ENCODE results near the gene GHR. TPM values are rescaled to one million over a fixed set of nuclear protein-coding genes. Genes with fewer than 3 reads are reported as not detected.
A peak's percentile ranks its signal among the peaks of the same experiment; 100 is the strongest.

GHR gene
- polyA plus RNA-seq (ENCODE audit: insufficient read length in 12 of 12): 10 to 100 TPM in 10 of 12 donors, 1 to 10 TPM in 1, not detected in 1; 5.7 to 30.4 (median 22.0) TPM
- long read RNA-seq, donor 1, full-length matches to known transcripts: 1 of 1 reads
- long read RNA-seq, donor 1, partial matches to known transcripts: 0 of 1 reads
- long read RNA-seq, donor 1, other reads (novel, unspliced or antisense): 0 of 1 reads
- long read RNA-seq, donor 2, full-length matches to known transcripts: 1 of 34 reads
- long read RNA-seq, donor 2, partial matches to known transcripts: 33 of 34 reads
- long read RNA-seq, donor 2, other reads (novel, unspliced or antisense): 0 of 34 reads
- long read RNA-seq, donor 3, full-length matches to known transcripts: 2 of 19 reads
- long read RNA-seq, donor 3, partial matches to known transcripts: 17 of 19 reads
- long read RNA-seq, donor 3, other reads (novel, unspliced or antisense): 0 of 19 reads
- long read RNA-seq, donor 4: 0 reads
- long read RNA-seq, donor 5, full-length matches to known transcripts: 6 of 6 reads
- long read RNA-seq, donor 5, partial matches to known transcripts: 0 of 6 reads
- long read RNA-seq, donor 5, other reads (novel, unspliced or antisense): 0 of 6 reads
- long read RNA-seq, donor 6, full-length matches to known transcripts: 2 of 2 reads
- long read RNA-seq, donor 6, partial matches to known transcripts: 0 of 2 reads
- long read RNA-seq, donor 6, other reads (novel, unspliced or antisense): 0 of 2 reads
- long read RNA-seq, donor 7, full-length matches to known transcripts: 4 of 4 reads
- long read RNA-seq, donor 7, partial matches to known transcripts: 0 of 4 reads
- long read RNA-seq, donor 7, other reads (novel, unspliced or antisense): 0 of 4 reads
- long read RNA-seq, donor 8, full-length matches to known transcripts: 8 of 13 reads
- long read RNA-seq, donor 8, partial matches to known transcripts: 5 of 13 reads
- long read RNA-seq, donor 8, other reads (novel, unspliced or antisense): 0 of 13 reads
- long read RNA-seq, donor 9, partial matches to known transcripts: 6 of 6 reads
- long read RNA-seq, donor 9, other reads (novel, unspliced or antisense): 0 of 6 reads
- long read RNA-seq, donor 10, full-length matches to known transcripts: 3 of 3 reads
- long read RNA-seq, donor 10, partial matches to known transcripts: 0 of 3 reads
- long read RNA-seq, donor 10, other reads (novel, unspliced or antisense): 0 of 3 reads
- long read RNA-seq, donor 11: 0 reads

DNA sequence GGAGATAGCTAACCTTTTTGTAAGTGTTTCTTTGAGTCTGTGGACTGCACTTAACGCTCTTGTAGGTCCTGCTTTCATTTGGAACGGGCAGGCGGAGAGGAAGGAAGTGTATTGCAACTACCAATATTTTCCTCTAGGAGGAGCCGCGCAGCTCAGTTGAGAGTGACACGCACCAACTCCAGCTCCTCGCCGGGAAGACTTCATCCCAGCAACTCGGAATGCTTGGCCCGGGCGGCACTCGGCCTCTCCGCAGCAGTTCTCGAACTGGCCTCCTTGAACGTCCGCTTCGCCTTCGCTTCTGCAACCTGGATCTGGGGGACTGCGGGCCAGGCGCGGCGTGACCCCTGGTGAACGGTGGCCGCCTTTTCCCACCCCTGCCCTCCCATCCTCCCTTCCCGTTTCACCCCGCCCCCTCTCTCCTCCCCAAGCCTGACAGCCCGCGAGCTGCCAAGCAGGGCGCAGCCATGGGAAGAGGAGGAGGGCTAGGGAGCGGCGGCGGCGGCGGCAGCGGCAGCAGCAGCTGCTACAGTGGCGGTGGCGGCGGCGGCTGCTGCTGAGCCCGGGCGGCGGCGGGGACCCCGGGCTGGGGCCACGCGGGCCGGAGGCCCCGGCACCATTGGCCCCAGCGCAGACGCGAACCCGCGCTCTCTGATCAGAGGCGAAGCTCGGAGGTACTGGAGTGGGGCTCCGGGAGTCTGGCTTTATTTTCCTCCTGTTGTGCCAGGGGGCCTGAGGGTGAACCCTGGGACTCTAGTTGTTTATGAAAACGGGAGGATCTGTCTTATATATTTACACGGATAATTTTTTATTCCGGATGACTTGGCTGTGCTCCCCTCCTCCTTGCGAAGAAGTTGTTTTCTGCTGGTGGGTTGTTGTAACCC lies at the start of gene GHR:
Gene GHR, plus strand, starts transcription at position 155 of the 881 bp plus-strand sequence. CDS start 142,436 bp downstream, outside the sequence.
- peak; percentile 91 for DNase-seq

DNA sequence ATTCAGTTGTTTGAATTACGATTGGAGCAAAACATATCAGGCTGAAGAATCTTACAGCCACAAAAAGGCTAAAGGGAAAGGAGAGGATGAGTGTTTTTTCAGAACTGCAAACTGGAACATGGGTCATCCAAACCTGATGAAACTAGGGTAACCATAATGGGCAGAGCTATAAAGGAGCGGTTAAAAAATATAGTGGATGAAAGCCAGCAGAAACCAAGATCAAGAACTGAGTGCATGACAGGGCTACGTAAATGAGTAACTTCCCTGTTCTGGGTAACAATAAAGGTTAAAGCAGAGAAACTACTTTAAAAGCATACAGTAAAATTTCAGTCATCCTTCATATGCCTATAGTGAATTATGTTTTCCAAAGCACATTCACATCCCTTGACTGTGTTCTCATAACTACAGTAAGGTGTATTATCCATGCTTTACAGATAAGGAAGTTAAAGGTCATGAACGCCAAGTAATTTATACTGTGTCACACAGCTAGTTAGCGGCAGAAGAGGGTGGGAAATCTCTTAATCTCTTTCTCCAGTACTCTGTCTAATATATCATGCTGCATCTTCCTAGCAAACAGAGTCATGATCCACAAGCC lies 48.5 kb upstream of the GHR start:
- no peak for DNase-seq

GRCh38 chr5:42377496-42377895 lies 45.7 kb upstream of the GHR start:
- no peak for DNase-seq

GRCh38 chr5:42381973-42382372 lies 41.3 kb upstream of the GHR start:
- DNase-seq: no peak

DNA sequence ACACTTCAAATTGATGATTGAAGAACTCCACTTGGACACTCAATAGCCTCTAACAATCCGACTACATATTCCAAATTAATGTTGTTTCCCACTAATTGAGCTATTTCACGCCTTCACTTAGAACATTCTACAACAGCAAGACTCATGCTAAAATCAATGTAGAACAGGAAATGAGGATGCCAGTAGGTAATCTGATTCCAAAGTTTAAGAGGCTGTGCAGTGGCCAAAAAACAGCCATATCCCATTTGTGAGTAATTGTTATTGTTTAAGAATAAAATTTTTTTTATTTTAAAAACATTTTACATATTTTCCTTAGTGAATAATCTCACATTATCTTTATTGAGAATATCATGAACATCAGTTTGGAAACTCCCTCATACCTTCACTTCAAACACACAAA lies 35.7 kb upstream of the GHR start:
- DNase-seq: no peak

GRCh38 chr5:42390115-42390514 lies 33.1 kb upstream of the GHR start:
- DNase-seq: no peak

- no peak for DNase-seq
Observed at GRCh38 chr5:42392917-42393316, 30.3 kb upstream of the GHR start.

DNA sequence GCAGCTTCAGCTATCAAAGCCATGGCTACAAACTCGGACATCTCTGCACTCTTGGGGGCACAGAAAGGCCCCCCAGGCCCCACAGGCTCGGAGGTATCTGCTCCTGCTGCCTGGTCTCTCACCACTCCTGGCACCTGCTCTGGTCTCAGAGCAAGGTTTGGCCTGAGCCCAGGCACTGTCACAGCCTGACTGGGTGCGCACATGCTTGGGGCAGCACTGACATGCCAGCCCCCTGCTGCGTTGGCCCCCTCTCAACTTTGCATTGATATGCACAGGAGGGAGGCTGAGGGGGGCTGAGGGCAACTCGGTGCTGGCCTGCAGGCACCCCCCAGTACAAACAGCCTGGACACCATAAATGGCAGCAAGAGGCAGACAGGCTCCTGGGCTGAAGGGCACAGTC lies 27.1 kb upstream of the GHR start:
- no peak for DNase-seq

- DNase-seq: no peak
Observed at GRCh38 chr5:42397267-42397666, 26.0 kb upstream of the GHR start.

- DNase-seq: no peak
Observed at GRCh38 chr5:42399702-42400101, 23.5 kb upstream of the GHR start.

DNA sequence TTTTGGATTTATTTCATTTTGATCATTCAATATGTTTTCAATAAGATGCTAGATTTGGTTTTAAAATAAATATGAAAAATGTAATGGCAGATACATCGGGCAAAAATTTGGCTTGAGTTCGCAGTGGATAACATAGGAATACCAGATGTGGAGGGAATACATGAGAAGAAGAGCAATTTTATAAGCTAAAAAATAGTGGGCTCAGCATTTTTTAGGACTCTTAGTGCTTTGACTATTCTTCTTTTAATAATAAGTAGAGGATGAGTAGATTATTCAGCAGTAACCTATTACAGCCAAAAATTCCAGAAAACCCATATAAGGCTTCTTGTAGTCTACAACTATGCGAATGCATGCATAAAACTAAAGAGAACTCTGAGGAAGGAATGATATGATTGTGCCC lies 22.8 kb upstream of the GHR start:
- DNase-seq: no peak

DNA sequence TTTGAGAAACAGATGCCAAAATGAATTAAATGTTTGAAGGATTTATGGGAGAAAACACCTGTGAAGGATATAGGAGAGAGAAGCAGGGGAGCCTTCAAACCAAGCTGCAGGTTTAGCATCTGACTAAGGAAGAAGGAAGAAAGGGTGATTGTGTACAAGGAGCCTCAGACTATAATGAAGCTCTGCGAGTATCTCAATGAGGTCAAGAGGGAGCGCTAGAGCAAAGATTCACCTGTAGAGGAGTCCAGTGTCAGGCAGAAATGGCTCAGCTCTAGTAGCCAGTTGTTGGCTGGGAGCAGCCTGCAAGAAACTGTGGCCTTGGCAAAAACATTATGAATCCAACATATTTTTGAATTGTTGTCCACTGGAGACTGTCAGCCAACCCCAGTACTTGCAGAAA lies 20.0 kb upstream of the GHR start:
- no peak for DNase-seq

- no peak for DNase-seq
Observed at GRCh38 chr5:42404366-42404765, 18.9 kb upstream of the GHR start.

DNA sequence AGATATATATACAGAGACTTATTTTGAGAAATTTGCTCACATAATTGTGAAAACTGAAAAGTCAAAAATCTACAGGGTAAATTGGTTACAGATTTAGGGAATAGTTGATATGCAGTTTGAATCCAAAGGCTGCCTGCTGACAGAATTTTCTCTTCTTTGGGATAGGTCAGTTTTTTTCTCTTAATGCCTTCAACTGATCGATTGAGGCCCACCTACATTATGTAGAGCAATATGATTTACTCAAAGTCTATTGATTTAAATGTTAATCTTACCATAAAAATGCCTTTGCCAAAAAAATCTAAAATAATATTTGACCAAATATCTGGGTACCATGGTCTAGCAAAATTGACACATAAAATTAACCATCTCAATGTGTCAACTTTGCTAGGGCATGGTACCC lies 3.9 kb upstream of the GHR start:
- DNase-seq: no peak

DNA sequence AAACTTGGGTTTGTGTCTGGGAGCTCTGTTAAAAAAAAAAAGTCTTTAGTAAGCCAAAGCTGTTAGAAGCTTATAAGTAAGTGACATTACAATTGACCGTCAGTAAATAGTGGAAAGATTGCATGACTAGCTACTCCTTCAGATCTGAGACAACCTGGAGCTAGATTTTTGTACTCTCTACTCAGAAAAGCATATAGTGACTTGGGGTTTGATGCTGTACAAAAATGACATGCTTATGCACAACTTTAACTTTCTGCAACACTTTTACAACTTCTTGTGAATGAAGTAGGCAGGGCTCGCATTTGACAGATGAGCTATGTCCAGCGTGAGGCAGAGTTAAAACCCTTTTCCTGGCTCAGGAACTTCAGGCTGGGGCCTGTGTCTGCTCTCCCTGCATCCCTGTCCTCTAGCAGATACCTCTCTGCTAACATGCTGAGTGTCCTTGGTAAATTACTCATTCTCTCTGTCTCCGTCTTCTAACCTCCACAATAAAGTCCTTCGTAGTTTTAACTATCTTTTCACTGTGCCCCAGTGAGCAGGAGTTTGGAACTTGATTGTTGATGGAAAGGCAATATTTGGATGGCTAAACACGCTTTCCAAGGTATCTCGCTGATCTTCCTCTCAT lies 471 bp upstream of the GHR start:
- no peak for DNase-seq

GRCh38 chr5:42426016-42426415 lies 2.8 kb downstream of the GHR start:
- peak; percentile 40 for DNase-seq

DNA sequence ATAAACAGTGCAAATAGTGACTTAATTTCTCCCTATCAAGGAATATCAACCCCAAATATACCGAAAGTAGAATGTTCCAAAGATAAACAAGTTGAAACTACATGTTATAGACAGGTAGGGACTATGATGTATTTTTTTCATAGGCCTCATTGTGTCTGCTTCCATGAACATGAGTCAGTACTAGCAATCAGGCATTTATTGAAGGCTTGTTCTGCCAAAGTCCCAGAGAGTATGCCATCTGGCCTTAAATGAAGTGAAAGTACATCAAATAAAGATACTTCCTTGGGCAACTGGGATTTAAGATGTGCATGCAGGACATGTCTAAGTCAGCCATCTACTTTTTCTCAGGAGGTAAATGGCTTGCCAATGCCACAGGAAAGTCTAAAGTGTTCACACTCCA lies 6.5 kb downstream of the GHR start:
- DNase-seq: no peak

- no peak for DNase-seq
Observed at GRCh38 chr5:42434047-42434724, 10.9 kb downstream of the GHR start.

DNA sequence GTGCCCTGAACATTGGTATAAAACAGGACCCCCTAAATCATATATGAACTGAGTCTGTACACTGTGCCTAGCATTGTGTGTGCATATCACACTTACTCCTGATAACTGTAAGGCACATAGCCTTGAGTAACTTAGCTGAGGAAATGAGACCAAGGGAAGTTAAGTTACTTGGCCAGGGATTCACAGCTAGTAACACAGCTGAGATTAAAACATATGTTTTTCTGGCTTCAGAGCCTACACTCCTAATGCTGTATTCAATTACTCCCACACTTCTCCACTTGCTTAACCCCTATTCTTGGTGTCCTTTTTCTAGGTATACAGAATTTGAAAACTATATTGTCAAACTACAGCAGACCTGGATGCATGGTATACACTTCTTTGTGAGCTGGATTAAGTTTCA lies 12.8 kb downstream of the GHR start:
- DNase-seq: no peak

Measured in muscle of arm (tissue), 14 donors.